Epidermal melanocyte (primary cell): ENCODE results near the gene DDX60.
"Not testable (repeated sequence)": the region's sequence is repeated elsewhere in the genome, so short reads cannot be mapped to it uniquely, and the experiment has no call there.

ENCODE experiments used
- DNase-seq: peaks from one replicate; pipeline ENCODE4 v3.0.0; 2011; ENCODE audit warnings: low spot score; ENCODE audit not compliant: insufficient read length

DDX60 gene, protein sequence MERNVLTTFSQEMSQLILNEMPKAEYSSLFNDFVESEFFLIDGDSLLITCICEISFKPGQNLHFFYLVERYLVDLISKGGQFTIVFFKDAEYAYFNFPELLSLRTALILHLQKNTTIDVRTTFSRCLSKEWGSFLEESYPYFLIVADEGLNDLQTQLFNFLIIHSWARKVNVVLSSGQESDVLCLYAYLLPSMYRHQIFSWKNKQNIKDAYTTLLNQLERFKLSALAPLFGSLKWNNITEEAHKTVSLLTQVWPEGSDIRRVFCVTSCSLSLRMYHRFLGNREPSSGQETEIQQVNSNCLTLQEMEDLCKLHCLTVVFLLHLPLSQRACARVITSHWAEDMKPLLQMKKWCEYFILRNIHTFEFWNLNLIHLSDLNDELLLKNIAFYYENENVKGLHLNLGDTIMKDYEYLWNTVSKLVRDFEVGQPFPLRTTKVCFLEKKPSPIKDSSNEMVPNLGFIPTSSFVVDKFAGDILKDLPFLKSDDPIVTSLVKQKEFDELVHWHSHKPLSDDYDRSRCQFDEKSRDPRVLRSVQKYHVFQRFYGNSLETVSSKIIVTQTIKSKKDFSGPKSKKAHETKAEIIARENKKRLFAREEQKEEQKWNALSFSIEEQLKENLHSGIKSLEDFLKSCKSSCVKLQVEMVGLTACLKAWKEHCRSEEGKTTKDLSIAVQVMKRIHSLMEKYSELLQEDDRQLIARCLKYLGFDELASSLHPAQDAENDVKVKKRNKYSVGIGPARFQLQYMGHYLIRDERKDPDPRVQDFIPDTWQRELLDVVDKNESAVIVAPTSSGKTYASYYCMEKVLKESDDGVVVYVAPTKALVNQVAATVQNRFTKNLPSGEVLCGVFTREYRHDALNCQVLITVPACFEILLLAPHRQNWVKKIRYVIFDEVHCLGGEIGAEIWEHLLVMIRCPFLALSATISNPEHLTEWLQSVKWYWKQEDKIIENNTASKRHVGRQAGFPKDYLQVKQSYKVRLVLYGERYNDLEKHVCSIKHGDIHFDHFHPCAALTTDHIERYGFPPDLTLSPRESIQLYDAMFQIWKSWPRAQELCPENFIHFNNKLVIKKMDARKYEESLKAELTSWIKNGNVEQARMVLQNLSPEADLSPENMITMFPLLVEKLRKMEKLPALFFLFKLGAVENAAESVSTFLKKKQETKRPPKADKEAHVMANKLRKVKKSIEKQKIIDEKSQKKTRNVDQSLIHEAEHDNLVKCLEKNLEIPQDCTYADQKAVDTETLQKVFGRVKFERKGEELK (N-terminal part only)

GRCh38 chr4:168318266-168318895 is at the start of gene DDX60:
Gene DDX60, minus strand, starts transcription at chr4:168318752. Its CDS starts 7,493 bp downstream, at chr4:168311259.
- DNase-seq: peak; percentile 45

DNA sequence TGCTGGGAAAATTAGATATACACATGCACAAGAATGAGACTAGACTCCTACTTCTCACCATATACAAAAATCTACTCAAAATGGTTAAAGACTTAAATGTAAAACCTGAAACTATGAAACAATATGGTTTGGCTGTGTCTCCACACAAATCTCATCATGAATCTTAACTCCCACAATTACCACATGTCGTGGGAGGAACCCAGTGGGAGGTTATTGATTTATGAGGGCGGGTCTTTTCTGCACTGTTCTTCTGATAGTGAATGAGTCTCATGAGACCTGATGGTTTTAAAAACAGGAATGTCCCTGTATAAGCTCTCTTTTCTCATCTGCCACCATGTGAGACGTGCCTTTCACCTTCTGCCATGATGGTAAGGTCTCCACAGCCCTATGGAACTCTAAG is 48.5 kb upstream of the DDX60 start:
- no peak for DNase-seq

- no peak for DNase-seq
Observed at GRCh38 chr4:168362025-168362401, 43.5 kb upstream of the DDX60 start.

DNA sequence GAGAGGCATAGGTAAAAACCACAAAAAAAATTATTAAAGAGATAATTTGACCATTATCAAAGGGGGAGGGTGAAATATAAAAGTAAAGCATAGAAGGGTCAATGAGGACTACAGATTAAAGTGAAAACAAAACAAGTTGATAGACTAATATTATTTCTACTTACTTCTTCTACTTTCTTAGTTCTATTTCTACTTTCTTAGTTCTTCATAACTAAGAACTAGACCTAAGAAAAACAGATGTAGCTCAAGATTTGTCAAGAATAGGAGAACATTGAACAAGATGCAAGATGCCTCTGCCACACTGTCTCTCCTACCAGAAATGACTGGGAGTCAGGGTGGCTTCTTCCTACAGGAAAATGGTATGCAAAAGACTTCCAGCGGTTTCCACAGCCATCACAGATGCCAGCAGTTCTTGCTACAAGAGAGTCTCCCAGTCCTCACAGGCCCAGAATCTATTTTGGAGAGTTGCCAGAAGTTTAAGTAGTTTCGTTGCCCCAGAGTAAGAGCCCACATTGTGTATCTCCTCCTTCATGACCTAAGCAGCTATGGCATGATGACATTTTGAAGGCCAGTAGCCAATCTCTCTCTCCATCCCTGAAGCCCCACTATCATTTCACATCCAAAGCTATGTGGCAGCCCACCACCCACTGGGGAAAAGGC is 42.9 kb upstream of the DDX60 start:
- no peak for DNase-seq

- DNase-seq: no peak
Observed at GRCh38 chr4:168360271-168360670, 41.7 kb upstream of the DDX60 start.

DNA sequence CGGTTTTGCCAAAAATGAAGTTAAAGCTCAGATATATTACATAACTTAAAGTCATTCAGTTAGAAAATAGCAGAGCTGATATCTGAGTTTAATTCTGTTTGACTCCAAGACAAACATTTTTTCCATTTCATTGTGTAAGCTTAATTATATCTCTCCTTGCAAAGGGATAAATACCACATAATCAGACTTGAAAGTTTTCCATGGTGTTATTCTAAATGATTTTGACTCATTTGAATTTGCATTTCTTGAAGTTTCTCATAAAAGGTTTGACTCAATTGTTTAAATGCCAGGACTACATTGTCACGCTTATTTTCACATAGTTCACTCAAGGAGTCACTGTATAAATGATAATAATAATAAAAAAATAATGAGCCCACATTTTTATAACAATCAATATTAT is 39.4 kb upstream of the DDX60 start:
- no peak for DNase-seq

GRCh38 chr4:168353746-168354145 is 35.2 kb upstream of the DDX60 start:
- no peak for DNase-seq

GRCh38 chr4:168337550-168337940 is 19.0 kb upstream of the DDX60 start:
- DNase-seq: no peak

GRCh38 chr4:168336837-168337549 is 18.4 kb upstream of the DDX60 start:
- DNase-seq: no peak

- DNase-seq: no peak
Observed at GRCh38 chr4:168335621-168336020, 17.1 kb upstream of the DDX60 start.

DNA sequence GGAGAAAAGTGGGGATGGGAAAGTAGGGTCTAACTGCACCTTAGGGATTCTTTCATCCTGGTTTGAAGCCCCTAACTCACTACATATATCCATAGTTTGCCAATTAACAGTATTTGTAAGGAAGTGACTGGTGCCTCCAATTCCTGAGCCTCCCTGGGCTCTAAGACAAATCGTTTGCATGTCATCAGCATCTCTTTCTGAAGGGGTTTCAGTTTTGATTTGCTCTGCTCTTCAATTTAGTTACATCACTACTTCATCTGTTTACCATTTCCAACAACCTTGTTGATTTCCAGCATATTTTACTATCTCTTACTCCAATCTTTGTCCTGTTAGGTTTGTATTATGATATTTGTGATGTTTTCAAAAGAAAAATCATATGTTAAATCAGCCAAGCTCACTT is 15.5 kb upstream of the DDX60 start:
- DNase-seq: no peak

DNA sequence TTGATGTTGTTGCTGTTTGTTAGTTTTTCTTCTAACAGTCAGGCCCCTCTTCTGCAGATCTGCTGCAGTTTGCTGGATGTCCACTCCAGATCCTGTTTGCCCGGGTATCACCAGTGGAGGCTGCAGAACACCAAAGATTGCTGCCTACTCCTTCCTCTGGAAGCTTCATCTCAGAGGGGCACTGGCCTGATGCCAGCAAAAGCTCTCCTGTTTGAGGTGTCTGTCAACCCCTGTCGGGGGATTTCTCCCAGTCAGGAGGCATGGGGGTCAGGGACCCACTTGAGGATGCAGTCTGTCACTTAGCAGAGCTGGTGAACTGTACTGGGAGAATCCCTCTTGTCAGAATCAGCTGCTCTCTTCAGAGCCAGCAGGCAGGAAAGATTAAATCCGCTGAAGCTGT is 12.0 kb upstream of the DDX60 start:
- not testable (repeated sequence) for DNase-seq

GRCh38 chr4:168325591-168325990 is 7.0 kb upstream of the DDX60 start:
- DNase-seq: no peak

GRCh38 chr4:168321006-168321405 is 2.5 kb upstream of the DDX60 start:
- no peak for DNase-seq

DNA sequence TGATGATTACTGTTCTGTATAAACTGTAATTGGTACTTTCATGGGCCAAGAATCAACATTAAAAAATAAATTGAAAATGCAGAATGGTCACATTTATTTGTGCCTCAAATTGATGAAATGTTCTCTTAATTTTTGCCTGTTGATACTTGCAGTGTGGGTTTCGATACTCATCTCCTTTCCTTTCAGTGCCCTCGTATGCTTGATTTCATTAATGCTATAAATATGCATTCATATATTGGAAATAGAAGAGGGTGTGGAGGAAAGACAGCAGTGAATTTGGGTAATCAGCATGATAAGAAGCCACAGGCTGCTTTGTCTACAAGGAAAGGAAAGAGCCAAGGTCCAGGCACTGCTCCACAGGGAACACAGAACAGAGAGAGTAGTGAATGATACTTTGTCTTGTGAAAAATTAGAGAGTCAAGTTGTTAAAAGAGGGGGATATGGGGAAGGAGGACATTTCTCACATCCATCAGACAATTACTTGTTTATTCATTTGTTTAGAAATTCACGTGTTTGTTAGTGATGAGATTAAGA is 1.0 kb upstream of the DDX60 start:
- no peak for DNase-seq

GRCh38 chr4:168317621-168318020 is 931 bp downstream of the DDX60 start:
- DNase-seq: no peak

DNA sequence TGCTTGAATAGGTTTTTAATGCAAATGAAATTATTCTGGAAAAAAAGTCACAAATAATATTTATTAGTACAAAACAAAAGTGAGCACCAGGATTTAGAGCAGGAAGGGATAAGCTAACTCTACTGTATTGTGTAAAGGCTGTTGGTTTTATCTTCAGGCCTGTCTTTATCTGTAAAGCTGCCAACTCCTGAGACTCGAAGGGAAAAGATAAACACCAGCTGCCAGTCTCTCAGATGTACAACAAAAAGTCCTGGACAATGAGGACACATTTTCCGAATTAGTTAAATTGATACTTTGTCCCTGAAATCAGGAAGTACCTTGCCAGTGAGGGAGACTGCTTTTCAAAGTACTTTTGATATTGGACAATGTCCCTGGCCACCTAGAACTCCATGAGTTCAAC is 8.8 kb downstream of the DDX60 start:
- no peak for DNase-seq

DNA sequence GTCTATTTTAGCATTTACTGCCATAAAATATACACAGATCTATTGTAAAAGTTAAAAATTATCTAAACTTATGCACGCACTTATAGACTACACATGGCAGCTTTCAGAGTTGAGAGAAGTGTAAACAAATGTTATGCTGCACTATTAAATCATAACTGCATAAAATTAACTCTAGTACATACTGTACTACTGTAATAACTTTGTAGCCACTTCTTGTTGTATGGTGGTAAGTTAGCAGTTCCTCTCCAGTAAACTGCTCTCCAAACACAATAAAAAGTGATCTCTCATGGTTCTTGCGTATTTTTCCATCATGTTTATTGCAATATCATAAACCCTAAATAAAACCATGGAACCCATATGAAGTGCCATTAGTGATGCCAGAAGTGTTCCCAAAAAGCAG is 9.6 kb downstream of the DDX60 start:
- no peak for DNase-seq

GRCh38 chr4:168306476-168306875 is 12.1 kb downstream of the DDX60 start:
- DNase-seq: no peak
